Stimulated activated naive CD8-positive, alpha-beta T cell treated with anti-CD3 and anti-CD28 coated beads, Interleukin-15, Interleukin-2, amounts not matched to agents 100 ng/mL and 50 ng/mL, for 24 hours (primary cell): Measurements from ENCODE around the gene PAK2.

ENCODE experiments used
- H3K27ac Mint-ChIP-seq: one replicate; pipeline ENCODE4 v1.8.0; 2021; ENCODE audit warnings: mild to moderate bottlenecking, mixed read lengths
- H3K27me3 Mint-ChIP-seq: one replicate; pipeline ENCODE4 v1.8.0; 2021; ENCODE audit warnings: mixed read lengths
- H3K36me3 Mint-ChIP-seq: one replicate; pipeline ENCODE4 v1.8.0; 2021; ENCODE audit warnings: low read depth, mixed read lengths
- H3K4me1 Mint-ChIP-seq: one replicate; pipeline ENCODE4 v1.8.0; 2021; ENCODE audit warnings: low read depth, mixed read lengths
- H3K4me3 Mint-ChIP-seq: one replicate; pipeline ENCODE4 v1.8.0; 2021; ENCODE audit warnings: mild to moderate bottlenecking, mixed read lengths
- H3K9me3 Mint-ChIP-seq: one replicate; pipeline ENCODE4 v1.8.0; 2021; ENCODE audit warnings: mixed read lengths

PAK2 gene

DNA sequence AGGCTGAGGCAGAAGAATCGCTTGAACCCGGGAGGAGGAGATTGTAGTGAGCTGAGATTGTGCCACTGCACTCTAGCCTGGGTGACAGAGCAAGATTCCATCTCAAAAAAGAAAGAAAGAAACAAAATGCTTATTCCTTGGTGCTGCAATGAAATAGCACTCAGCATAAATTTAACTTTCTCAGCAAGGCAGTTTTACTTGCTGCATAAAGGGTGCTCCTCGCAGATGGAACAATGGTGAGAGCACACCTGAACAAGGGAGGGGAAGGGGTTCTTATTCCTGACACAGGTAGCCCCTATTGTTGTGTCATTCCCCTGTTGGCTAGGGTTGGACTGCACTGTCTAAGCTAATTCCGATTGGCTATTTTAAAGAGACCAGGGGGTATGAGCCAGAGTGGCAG lies 17.1 kb downstream of the PAK2 start:
- peaks cover 17% of the 10 kb centered on the region for H3K9me3 Mint-ChIP-seq
- H3K36me3 Mint-ChIP-seq, result peaks cover 51% of the 10 kb centered on the region
- H3K4me1 Mint-ChIP-seq, result peaks cover 66% of the 10 kb centered on the region
- no peak overlapping the region for H3K4me3 Mint-ChIP-seq
- H3K27me3 Mint-ChIP-seq, result no peaks in the 10 kb centered on the region
- H3K27ac Mint-ChIP-seq, result peak overlapping the region; percentile 41

DNA sequence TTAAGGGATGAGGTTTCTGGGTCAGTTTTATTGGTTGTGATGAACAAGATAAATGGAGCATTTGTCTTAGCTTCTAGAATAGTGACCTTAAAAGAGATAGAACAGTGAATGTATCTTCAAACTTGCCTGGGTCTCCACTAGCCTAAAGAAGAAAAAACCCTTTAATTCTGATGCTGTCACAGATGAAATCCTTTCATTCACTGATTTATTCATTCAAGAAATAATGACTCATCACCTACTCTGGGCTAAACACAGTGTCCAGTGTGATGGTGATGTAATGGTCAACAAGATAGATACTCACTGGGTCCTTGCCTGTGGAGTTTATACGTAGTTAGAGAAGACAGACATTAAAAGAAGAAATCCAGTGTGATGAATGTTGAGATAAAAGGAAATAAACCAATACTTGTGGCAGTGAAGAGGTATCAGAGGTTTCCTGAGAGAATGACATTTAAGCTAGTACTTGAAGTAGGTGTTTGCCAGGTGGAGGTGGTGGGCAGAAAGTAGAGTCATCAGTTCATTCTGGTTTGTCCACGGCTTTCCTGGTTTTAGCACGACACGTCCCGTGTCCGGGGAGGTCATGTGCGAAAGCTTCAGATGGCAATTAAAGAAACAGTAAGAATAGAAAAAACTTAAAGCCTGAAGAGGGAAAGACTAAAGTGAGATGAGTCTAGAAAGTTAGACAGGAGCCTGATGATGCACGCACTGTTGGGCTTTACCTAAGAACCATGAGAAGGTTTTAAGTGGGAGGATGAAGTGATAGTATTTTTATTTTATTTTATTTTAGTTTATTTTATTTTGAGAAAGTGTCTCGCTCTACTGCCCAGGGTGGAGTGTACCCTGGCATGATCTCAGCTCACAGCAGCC lies 18.5 kb downstream of the PAK2 start:
- Mint-ChIP-seq H3K27ac (peak overlapping the region; percentile 65), H3K36me3 (peaks cover 51% of the 10 kb centered on the region), H3K27me3 (no peaks in the 10 kb centered on the region), H3K4me3 (peak overlapping the region; percentile 24), H3K4me1 (peaks cover 66% of the 10 kb centered on the region), H3K9me3 (peaks cover 17% of the 10 kb centered on the region)

GRCh38 chr3:196763179-196763578 lies 23.5 kb downstream of the PAK2 start:
- peaks cover 27% of the 10 kb centered on the region for H3K4me1 Mint-ChIP-seq
- peaks cover 17% of the 10 kb centered on the region for H3K36me3 Mint-ChIP-seq
- no peak overlapping the region for H3K4me3 Mint-ChIP-seq
- H3K27ac Mint-ChIP-seq, result no peak overlapping the region
- peaks cover 4% of the 10 kb centered on the region for H3K9me3 Mint-ChIP-seq
- H3K27me3 Mint-ChIP-seq, result no peaks in the 10 kb centered on the region

GRCh38 chr3:196765454-196765853 lies 25.8 kb downstream of the PAK2 start:
- peaks cover 4% of the 10 kb centered on the region for H3K9me3 Mint-ChIP-seq
- no peak overlapping the region for H3K4me3 Mint-ChIP-seq
- H3K4me1 Mint-ChIP-seq, result peaks cover 18% of the 10 kb centered on the region
- H3K27me3 Mint-ChIP-seq, result no peaks in the 10 kb centered on the region
- H3K36me3 Mint-ChIP-seq, result peaks cover 16% of the 10 kb centered on the region
- no peak overlapping the region for H3K27ac Mint-ChIP-seq

DNA sequence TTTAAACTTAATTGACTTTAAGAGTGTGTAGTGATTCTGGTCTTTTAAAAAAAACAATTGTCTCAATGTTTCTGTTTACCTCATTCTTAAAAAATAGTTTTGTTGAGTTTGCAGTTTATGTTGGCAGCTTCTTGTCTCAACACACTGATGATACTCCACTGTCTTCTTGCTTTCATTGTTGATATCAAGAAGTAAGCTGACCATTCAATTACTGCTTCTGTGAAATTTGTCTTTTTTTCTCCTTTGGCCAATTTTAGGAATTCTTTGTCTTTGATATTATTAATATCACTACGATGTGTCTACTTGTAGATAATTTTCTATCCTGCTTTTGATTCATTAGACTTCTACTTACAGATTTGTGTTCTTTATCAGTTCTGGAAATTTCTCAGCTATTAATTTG lies 31.4 kb downstream of the PAK2 start:
- no peaks in the 10 kb centered on the region for H3K9me3 Mint-ChIP-seq
- H3K27me3 Mint-ChIP-seq, result no peaks in the 10 kb centered on the region
- peaks cover 17% of the 10 kb centered on the region for H3K36me3 Mint-ChIP-seq
- H3K4me1 Mint-ChIP-seq, result peaks cover 52% of the 10 kb centered on the region
- H3K27ac Mint-ChIP-seq, result no peak overlapping the region
- H3K4me3 Mint-ChIP-seq, result no peak overlapping the region

DNA sequence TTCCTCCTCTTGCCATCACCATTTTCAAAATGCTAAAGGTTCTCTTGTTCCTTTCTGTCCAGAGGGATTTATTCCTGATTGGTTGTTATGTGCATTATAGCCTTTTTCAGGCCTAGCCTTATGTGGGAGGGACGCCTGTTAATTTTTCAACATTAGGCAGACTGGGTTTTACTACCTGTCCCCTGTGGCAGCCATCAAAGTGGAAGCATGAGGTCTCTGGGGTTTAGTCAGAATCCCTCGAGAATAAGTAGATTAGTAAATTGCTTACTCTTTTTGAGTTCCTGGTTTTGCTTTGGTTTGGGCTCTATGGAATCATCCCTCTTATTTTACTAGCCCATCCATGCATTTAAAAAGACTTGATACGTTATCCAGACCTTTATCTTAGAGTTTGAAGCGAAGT lies 32.4 kb downstream of the PAK2 start:
- Mint-ChIP-seq H3K36me3 (peaks cover 18% of the 10 kb centered on the region), H3K9me3 (no peaks in the 10 kb centered on the region), H3K27ac (peak overlapping the region; percentile 33), H3K4me3 (no peak overlapping the region), H3K27me3 (no peaks in the 10 kb centered on the region), H3K4me1 (peaks cover 58% of the 10 kb centered on the region)

DNA sequence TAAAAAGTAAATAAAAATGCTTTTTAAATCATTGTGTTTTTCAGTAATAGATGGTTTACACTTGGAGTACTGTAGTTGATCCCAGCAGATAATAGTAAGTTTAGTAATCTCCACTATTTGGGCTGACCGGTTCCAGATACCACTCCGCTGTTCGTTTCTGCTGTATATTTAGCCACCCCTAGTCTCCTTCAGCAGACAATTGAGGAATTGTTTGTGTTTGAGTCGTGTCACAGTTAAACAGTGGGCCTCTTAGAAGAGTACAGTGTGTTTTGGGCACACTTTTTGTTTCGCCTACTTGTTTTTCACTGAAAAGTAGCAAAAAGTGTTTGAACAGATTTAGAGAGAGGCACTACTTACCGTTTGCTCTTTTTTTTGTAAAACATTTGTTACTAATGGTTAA lies 33.2 kb downstream of the PAK2 start:
- Mint-ChIP-seq H3K36me3 (peaks cover 18% of the 10 kb centered on the region), H3K4me3 (no peak overlapping the region), H3K27me3 (no peaks in the 10 kb centered on the region), H3K9me3 (no peaks in the 10 kb centered on the region), H3K4me1 (peaks cover 63% of the 10 kb centered on the region), H3K27ac (no peak overlapping the region)

DNA sequence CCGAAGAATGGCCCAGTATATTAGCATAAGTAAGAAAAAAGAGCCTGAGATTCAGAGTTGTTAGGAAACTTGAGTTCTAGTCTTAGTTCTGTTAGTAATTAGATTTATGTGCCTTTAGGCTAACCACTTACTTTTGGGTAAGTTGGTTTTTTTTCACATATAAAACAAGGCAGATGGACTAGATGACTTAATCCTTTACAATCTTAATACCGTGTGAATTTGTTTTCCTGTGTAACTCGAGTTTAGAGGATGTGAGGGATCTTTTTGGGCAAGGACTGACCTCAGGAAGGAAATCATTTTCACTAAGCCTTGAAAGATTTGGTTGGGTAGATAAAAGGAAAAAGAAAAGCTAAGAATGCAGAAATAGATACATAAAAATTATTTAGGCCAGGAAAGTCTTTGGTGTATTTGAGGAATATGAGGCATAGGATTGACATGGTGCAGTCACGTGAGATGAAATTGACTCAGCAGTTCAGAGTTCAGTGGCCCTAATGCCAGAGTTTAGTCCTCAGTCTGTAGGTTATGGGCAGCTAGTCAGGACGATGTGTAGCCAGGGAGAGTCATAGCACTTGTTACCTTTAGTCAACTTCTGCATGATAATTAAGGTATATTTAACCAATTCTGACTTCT lies 34.6 kb downstream of the PAK2 start:
- Mint-ChIP-seq H3K36me3 (peaks cover 27% of the 10 kb centered on the region), H3K4me3 (no peak overlapping the region), H3K4me1 (peaks cover 75% of the 10 kb centered on the region), H3K9me3 (no peaks in the 10 kb centered on the region), H3K27me3 (no peaks in the 10 kb centered on the region), H3K27ac (peak overlapping the region; percentile 32)

- H3K9me3 Mint-ChIP-seq, result peaks cover 2% of the 10 kb centered on the region
- peaks cover 75% of the 10 kb centered on the region for H3K4me1 Mint-ChIP-seq
- H3K27ac Mint-ChIP-seq, result peak overlapping the region; percentile 32
- H3K4me3 Mint-ChIP-seq, result no peak overlapping the region
- H3K36me3 Mint-ChIP-seq, result peaks cover 30% of the 10 kb centered on the region
- H3K27me3 Mint-ChIP-seq, result no peaks in the 10 kb centered on the region
These were observed 35.3 kb downstream of the PAK2 start for GRCh38 chr3:196774848-196775422.

- peaks cover 34% of the 10 kb centered on the region for H3K36me3 Mint-ChIP-seq
- no peak overlapping the region for H3K27ac Mint-ChIP-seq
These were observed 36.3 kb downstream of the PAK2 start for GRCh38 chr3:196775938-196776337.

GRCh38 chr3:196777836-196778235 lies 38.2 kb downstream of the PAK2 start:
- peaks cover 39% of the 10 kb centered on the region for H3K36me3 Mint-ChIP-seq
- peaks cover 58% of the 10 kb centered on the region for H3K4me1 Mint-ChIP-seq
- peaks cover 6% of the 10 kb centered on the region for H3K9me3 Mint-ChIP-seq
- H3K27ac Mint-ChIP-seq, result no peak overlapping the region
- no peaks in the 10 kb centered on the region for H3K27me3 Mint-ChIP-seq
- no peak overlapping the region for H3K4me3 Mint-ChIP-seq

More at GRCh38 chr3:196775938-196776337, 36.3 kb downstream of the PAK2 start:
- Mint-ChIP-seq H3K9me3 (peaks cover 6% of the 10 kb centered on the region), H3K27me3 (no peaks in the 10 kb centered on the region), H3K4me1 (peaks cover 75% of the 10 kb centered on the region), H3K4me3 (no peak overlapping the region)

DNA sequence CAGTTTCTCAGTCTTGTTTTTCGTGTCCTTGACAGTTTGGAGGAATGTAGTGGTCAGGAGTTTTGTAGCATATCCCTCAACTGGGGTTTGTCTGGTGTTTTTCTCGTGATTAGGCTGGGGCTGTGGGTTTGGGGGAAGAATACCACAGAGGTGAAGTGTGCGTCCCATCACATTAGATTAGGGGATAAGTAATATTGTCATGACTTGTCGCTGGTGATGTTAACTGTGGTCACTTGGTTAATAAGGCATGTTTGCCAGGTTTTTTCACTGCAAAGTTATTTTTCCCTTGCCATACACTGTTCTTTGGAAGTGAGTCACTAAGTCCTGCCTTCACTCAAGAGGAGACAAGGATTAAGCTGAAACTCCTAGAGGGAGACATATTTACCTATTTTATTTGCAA lies 39.1 kb downstream of the PAK2 start:
- H3K27ac Mint-ChIP-seq, result no peak overlapping the region
- peaks cover 49% of the 10 kb centered on the region for H3K4me1 Mint-ChIP-seq
- peaks cover 6% of the 10 kb centered on the region for H3K9me3 Mint-ChIP-seq
- H3K36me3 Mint-ChIP-seq, result peaks cover 48% of the 10 kb centered on the region
- no peaks in the 10 kb centered on the region for H3K27me3 Mint-ChIP-seq
- no peak overlapping the region for H3K4me3 Mint-ChIP-seq

DNA sequence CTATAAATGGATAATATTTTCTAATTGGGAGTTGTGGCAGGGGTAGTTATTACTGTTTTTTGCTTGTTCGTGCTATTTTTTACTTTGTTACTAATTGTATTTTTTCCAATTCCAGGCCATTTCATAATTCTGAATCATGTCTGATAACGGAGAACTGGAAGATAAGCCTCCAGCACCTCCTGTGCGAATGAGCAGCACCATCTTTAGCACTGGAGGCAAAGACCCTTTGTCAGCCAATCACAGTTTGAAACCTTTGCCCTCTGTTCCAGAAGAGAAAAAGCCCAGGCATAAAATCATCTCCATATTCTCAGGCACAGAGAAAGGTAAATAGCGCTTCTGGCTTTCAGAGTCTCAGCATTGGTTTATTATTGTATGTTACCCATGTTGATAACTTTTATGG lies 42.9 kb downstream of the PAK2 start:
- Mint-ChIP-seq H3K27me3 (no peaks in the 10 kb centered on the region), H3K27ac (no peak overlapping the region), H3K4me1 (peaks cover 21% of the 10 kb centered on the region), H3K36me3 (peaks cover 61% of the 10 kb centered on the region), H3K9me3 (peaks cover 6% of the 10 kb centered on the region), H3K4me3 (no peak overlapping the region)

GRCh38 chr3:196788528-196788927 lies 48.9 kb downstream of the PAK2 start:
- Mint-ChIP-seq H3K4me1 (peaks cover 8% of the 10 kb centered on the region), H3K4me3 (no peak overlapping the region), H3K27me3 (no peaks in the 10 kb centered on the region), H3K36me3 (peaks cover 62% of the 10 kb centered on the region), H3K27ac (no peak overlapping the region), H3K9me3 (peaks cover 5% of the 10 kb centered on the region)

DNA sequence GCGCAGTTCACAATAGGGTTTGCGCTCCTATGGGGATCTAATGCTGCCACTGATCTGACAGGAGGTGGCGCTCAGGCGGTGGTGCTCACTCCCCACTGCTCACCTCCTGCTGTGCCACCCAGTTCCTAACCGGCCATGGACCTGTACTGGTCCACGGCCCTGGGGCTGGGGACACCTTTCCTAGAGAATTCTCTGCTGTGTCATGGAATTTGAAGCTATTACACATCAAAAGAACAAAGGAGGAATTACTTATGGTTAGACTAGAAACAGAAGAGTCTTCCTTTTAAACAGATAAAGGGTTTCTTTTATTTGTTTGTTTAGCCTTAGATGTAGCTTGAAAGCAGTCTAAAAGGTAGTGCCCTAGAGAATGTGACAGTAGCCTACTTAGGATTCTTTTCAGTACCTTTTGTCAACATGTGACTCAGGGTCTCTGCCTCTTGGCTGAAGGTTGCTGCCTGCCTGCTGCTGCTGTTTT lies 50.3 kb downstream of the PAK2 start:
- peaks cover 7% of the 10 kb centered on the region for H3K9me3 Mint-ChIP-seq
- no peaks in the 10 kb centered on the region for H3K27me3 Mint-ChIP-seq
- H3K4me3 Mint-ChIP-seq, result no peak overlapping the region
- peaks cover 64% of the 10 kb centered on the region for H3K36me3 Mint-ChIP-seq
- H3K4me1 Mint-ChIP-seq, result peaks cover 13% of the 10 kb centered on the region
- H3K27ac Mint-ChIP-seq, result no peak overlapping the region
